ENCODE measurements around the gene CELA3B.

DNA sequence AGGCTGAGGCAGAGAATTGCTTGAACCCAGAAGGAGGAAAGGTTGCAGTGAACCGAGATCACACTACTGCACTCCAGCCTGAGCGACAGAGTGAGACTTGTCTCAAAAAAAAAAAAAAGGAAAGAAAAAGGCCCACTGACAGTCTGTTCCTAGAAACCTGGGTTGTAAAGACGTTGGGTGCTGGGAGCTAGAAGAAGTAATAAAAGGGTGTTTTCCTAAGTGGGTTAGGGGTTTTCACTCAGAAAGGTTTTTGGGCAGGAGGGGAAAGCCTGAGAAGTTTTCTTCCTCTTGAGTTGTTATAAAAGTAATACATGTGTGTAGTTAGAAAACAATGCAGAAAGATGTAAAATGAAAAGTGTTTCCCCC lies 50.1 kb downstream of the CELA3B start:
- TF ChIP-seq, protein P1, sequence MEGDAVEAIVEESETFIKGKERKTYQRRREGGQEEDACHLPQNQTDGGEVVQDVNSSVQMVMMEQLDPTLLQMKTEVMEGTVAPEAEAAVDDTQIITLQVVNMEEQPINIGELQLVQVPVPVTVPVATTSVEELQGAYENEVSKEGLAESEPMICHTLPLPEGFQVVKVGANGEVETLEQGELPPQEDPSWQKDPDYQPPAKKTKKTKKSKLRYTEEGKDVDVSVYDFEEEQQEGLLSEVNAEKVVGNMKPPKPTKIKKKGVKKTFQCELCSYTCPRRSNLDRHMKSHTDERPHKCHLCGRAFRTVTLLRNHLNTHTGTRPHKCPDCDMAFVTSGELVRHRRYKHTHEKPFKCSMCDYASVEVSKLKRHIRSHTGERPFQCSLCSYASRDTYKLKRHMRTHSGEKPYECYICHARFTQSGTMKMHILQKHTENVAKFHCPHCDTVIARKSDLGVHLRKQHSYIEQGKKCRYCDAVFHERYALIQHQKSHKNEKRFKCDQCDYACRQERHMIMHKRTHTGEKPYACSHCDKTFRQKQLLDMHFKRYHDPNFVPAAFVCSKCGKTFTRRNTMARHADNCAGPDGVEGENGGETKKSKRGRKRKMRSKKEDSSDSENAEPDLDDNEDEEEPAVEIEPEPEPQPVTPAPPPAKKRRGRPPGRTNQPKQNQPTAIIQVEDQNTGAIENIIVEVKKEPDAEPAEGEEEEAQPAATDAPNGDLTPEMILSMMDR (IDR thresholded peaks at IDR 0.05), result no peak
- no peak for TF ChIP-seq POLR2A (IDR thresholded peaks at IDR 0.05)

All from body of pancreas (tissue), 4 donors.